Measurements from ENCODE around the gene ENOX1. TPM values are rescaled to one million over a fixed set of nuclear protein-coding genes. Genes with fewer than 3 reads are reported as not detected.

Gene ENOX1
- total RNA-seq, 1 donor from 2014 or later: 1.1 TPM

- peaks cover 2% of the 10 kb centered on the region for H3K27me3 Mint-ChIP-seq (ENCODE audit: insufficient read depth, low read depth)
- Histone ChIP-seq H3K27me3 (no peaks in the 10 kb centered on the region), H3K4me2 (peak overlapping the region; percentile 47), H3K9ac (no peak overlapping the region), H4K20me1 (ENCODE audit: low read depth) (peaks cover 6% of the 10 kb centered on the region), H3K36me3 (no peaks in the 10 kb centered on the region), H3K4me3 (no peak overlapping the region), H3K79me2 (ENCODE audit: low read depth) (no peaks in the 10 kb centered on the region), H3K27ac (no peak overlapping the region), H2AFZ (replicated peaks) (no peak overlapping the region), H3F3A (ENCODE audit: low read depth) (peaks cover 19% of the 10 kb centered on the region), H3K9me3 (ENCODE audit: low read depth) (no peaks in the 10 kb centered on the region), H3K4me1 (peaks cover 51% of the 10 kb centered on the region)
- no peak overlapping the region for H3K27ac Mint-ChIP-seq
- H3K9me3 Mint-ChIP-seq: no peaks in the 10 kb centered on the region
- no peak for TF ChIP-seq EZH2phosphoT487 (IDR thresholded peaks at IDR 0.05)
- no peak for TF ChIP-seq EZH2 (IDR thresholded peaks at IDR 0.05)
- TF ChIP-seq CTCF (IDR thresholded peaks at IDR 0.05): no peak
- DNase-seq (ENCODE audit: low spot score): peak; percentile 4
- H3K4me3 Mint-ChIP-seq: no peak overlapping the region
- H3K36me3 Mint-ChIP-seq: no peaks in the 10 kb centered on the region
- peaks cover 30% of the 10 kb centered on the region for H3K4me1 Mint-ChIP-seq
These were observed 123.8 kb downstream of the ENOX1 start for GRCh38 chr13:43662976-43663375.

DNA sequence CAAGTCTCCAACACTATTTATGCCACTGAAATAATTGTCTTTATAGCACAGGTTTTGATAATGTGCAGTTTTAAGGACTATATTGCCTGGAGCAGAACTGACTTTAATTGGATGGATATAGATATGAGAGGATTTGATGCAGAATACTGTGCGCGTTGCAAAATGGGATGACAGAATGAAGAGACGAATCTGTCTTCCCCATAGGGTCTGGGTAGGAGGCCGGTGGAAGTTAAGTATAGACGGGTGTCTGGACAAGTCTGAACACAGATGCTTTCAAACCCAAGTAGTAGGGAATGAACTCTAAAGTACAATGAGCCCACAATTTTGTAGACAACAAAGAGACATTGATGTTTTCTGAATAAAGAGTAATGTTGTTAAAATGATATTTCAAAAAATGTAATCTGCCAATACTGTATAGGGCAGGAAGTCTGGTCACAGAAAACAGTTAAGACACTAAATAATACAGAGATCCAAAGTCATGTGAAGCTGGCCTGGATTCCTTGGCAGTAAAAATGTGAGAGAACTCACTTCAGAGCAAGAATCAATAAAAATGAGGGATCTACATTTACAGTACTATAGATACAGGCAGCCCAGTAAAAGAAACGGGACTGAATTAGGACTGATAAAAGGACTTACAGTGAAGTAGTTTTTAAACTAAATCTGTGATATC, 125.5 kb downstream of the ENOX1 start:
- H3K27ac Mint-ChIP-seq: no peak overlapping the region

GRCh38 chr13:43657485-43657884, 129.3 kb downstream of the ENOX1 start:
- H3K79me2 ChIP-seq (ENCODE audit: low read depth): no peaks in the 10 kb centered on the region

More for the DNA sequence above, 125.5 kb downstream of the ENOX1 start:
- Mint-ChIP-seq H3K4me3 (no peak overlapping the region), H3K36me3 (no peaks in the 10 kb centered on the region), H3K9me3 (no peaks in the 10 kb centered on the region), H3K27me3 (ENCODE audit: insufficient read depth, low read depth) (peaks cover 2% of the 10 kb centered on the region), H3K4me1 (peaks cover 29% of the 10 kb centered on the region)
- Histone ChIP-seq H3K9ac (no peak overlapping the region), H3K4me2 (no peak overlapping the region), H3K79me2 (ENCODE audit: low read depth) (no peaks in the 10 kb centered on the region), H3K27ac (no peak overlapping the region), H3K4me3 (no peak overlapping the region), H3K4me1 (peaks cover 39% of the 10 kb centered on the region), H3K36me3 (no peaks in the 10 kb centered on the region), H3K27me3 (no peaks in the 10 kb centered on the region), H3K9me3 (ENCODE audit: low read depth) (no peaks in the 10 kb centered on the region), H2AFZ (replicated peaks) (no peak overlapping the region), H3F3A (ENCODE audit: low read depth) (peaks cover 19% of the 10 kb centered on the region), H4K20me1 (ENCODE audit: low read depth) (peaks cover 6% of the 10 kb centered on the region)
- TF ChIP-seq EZH2 (IDR thresholded peaks at IDR 0.05): no peak
- TF ChIP-seq CTCF (IDR thresholded peaks at IDR 0.05): no peak
- no peak for TF ChIP-seq EZH2phosphoT487 (IDR thresholded peaks at IDR 0.05)
- DNase-seq (ENCODE audit: low spot score): no peak

More at GRCh38 chr13:43657485-43657884, 129.3 kb downstream of the ENOX1 start:
- Mint-ChIP-seq H3K27ac (no peak overlapping the region), H3K4me1 (peaks cover 12% of the 10 kb centered on the region), H3K36me3 (no peaks in the 10 kb centered on the region), H3K4me3 (no peak overlapping the region), H3K9me3 (no peaks in the 10 kb centered on the region), H3K27me3 (ENCODE audit: insufficient read depth, low read depth) (no peaks in the 10 kb centered on the region)
- Histone ChIP-seq H3K9me3 (ENCODE audit: low read depth) (no peaks in the 10 kb centered on the region), H2AFZ (replicated peaks) (no peak overlapping the region), H3K4me3 (no peak overlapping the region), H3K36me3 (no peaks in the 10 kb centered on the region), H3K4me2 (no peak overlapping the region), H3F3A (ENCODE audit: low read depth) (peaks cover under 1% of the 10 kb centered on the region), H3K27me3 (no peaks in the 10 kb centered on the region), H3K4me1 (peaks cover 7% of the 10 kb centered on the region), H4K20me1 (ENCODE audit: low read depth) (no peaks in the 10 kb centered on the region), H3K9ac (no peak overlapping the region), H3K27ac (no peak overlapping the region)
- no peak for DNase-seq (ENCODE audit: low spot score)
- TF ChIP-seq CTCF (IDR thresholded peaks at IDR 0.05): no peak
- TF ChIP-seq EZH2 (IDR thresholded peaks at IDR 0.05): no peak
- no peak for TF ChIP-seq EZH2phosphoT487 (IDR thresholded peaks at IDR 0.05)
